HepG2 (cell line): ENCODE data around the gene MYO7B.
"Not testable (repeated sequence)": the region's sequence is repeated elsewhere in the genome, so short reads cannot be mapped to it uniquely, and the experiment has no call there.

Source experiments
- CEBPZ ChIP-seq: IDR thresholded peaks from 2 replicates; pipeline ENCODE4 v1.6.1; 2012; ENCODE audit warnings: low read length, improper control_type of control experiment
- KLF16 ChIP-seq, 2 experiments: sonication (generic) in 1 of 2; formaldehyde crosslinking in 1 of 2; IDR thresholded peaks; 2 replicates each; pipeline versions ENCODE4 v1.6.1 to v1.8.0; 2016 to 2023; ENCODE audit warnings: missing genetic modification reagents in 2 of 2, missing compliant biosample characterization in 1 of 2
- MEF2D ChIP-seq: sonication (generic); formaldehyde crosslinking; IDR thresholded peaks from 2 replicates; pipeline ENCODE4 v1.5.1; 2020; ENCODE audit warnings: mild to moderate bottlenecking, missing genetic modification reagents
- SP1 ChIP-seq, 2 experiments: fragments of 450-650 bp in 1 of 2; sonication (generic) in 1 of 2; formaldehyde crosslinking in 1 of 2; IDR thresholded peaks; 2 replicates each; pipeline versions ENCODE4 v1.4.0 to v1.6.1; 2016 to 2020; ENCODE audit warnings: missing genetic modification reagents in 1 of 2
- ZNF205 ChIP-seq: IDR thresholded peaks from 2 replicates; pipeline ENCODE4 v1.6.1; 2018; ENCODE audit warnings: missing biosample characterization, missing genetic modification reagents

- TF ChIP-seq KLF16 (CRISPR knock-in tag; IDR thresholded peaks at IDR 0.05); SP1 (IDR thresholded peaks at IDR 0.05); SP1 (CRISPR knock-in tag; IDR thresholded peaks at IDR 0.05); MEF2D (CRISPR knock-in tag); ZNF205 (CRISPR knock-in tag); CEBPZ: not testable (repeated sequence)
Observed at GRCh38 chr2:127572352-127572751, 36.9 kb downstream of the MYO7B start.
